ENCODE data around the gene ELAVL1. TPM values are rescaled to one million over a fixed set of nuclear protein-coding genes. Genes with fewer than 3 reads are reported as not detected.

ELAVL1 gene
- total and polyA plus RNA-seq, 12 donors, result 12.8 to 78.9 (median 44.6) TPM

- 93 to 96% (median 94%) methylated on average over 13 to 14 of the region's 14 CpGs for whole genome bisulfite sequencing, 4 donors
- TF ChIP-seq, protein P1, sequence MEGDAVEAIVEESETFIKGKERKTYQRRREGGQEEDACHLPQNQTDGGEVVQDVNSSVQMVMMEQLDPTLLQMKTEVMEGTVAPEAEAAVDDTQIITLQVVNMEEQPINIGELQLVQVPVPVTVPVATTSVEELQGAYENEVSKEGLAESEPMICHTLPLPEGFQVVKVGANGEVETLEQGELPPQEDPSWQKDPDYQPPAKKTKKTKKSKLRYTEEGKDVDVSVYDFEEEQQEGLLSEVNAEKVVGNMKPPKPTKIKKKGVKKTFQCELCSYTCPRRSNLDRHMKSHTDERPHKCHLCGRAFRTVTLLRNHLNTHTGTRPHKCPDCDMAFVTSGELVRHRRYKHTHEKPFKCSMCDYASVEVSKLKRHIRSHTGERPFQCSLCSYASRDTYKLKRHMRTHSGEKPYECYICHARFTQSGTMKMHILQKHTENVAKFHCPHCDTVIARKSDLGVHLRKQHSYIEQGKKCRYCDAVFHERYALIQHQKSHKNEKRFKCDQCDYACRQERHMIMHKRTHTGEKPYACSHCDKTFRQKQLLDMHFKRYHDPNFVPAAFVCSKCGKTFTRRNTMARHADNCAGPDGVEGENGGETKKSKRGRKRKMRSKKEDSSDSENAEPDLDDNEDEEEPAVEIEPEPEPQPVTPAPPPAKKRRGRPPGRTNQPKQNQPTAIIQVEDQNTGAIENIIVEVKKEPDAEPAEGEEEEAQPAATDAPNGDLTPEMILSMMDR (IDR thresholded peaks at IDR 0.05), result no peak
- TF ChIP-seq POLR2A (IDR thresholded peaks at IDR 0.05), result no peak
- Histone ChIP-seq H3K4me1 (replicated peaks in 1 of 2) (peaks cover 9 to 23% of the 10 kb centered on the region in 2 donors), H3K36me3 (replicated peaks in 1 of 2) (peaks cover 0 to 60% of the 10 kb centered on the region in 2 donors), H3K4me3 (no peak overlapping the region), H3K27me3 (no peaks in the 10 kb centered on the region), H3K27ac (no peak overlapping the region), H3K9me3 (replicated peaks in 1 of 3) (no peaks in the 10 kb centered on the region)
- no peak for DNase-seq
- intact Hi-C loops (cut with DNase I), result no loop called here
Measured at GRCh38 chr19:7983995-7984837, 21.2 kb downstream of the ELAVL1 start.

GRCh38 chr19:7983286-7983950 lies 22.0 kb downstream of the ELAVL1 start:
- H3K4me1 ChIP-seq (replicated peaks in 1 of 2), result peaks cover 9 to 23% of the 10 kb centered on the region in 2 donors
- peak overlapping the region in 1 of 5 donors; percentile 50 for H3K27ac ChIP-seq
- H3K9me3 ChIP-seq (replicated peaks in 1 of 3), result no peaks in the 10 kb centered on the region
- H3K4me3 ChIP-seq, result no peak overlapping the region
- peaks cover 0 to 60% of the 10 kb centered on the region in 2 donors for H3K36me3 ChIP-seq (replicated peaks in 1 of 2)
- 92 to 95% (median 92%) methylated on average over 7 to 18 of the region's 18 CpGs for WGBS, 4 donors
- H3K27me3 ChIP-seq, result no peaks in the 10 kb centered on the region
- TF ChIP-seq, protein P1 (IDR thresholded peaks at IDR 0.05), result no peak
- no peak for TF ChIP-seq POLR2A (IDR thresholded peaks at IDR 0.05)
- DNase-seq, result no peak
- intact Hi-C loops (cut with DNase I), result no loop called here

GRCh38 chr19:7982651-7983099 lies 22.8 kb downstream of the ELAVL1 start:
- intact Hi-C loops (cut with DNase I), result no loop called here
- Histone ChIP-seq H3K27ac (peak overlapping the region in 1 of 5 donors; percentile 50), H3K4me3 (no peak overlapping the region), H3K9me3 (replicated peaks in 1 of 3) (no peaks in the 10 kb centered on the region), H3K4me1 (replicated peaks in 1 of 2) (peaks cover 9 to 23% of the 10 kb centered on the region in 2 donors), H3K36me3 (replicated peaks in 1 of 2) (peaks cover 0 to 54% of the 10 kb centered on the region in 2 donors), H3K27me3 (no peaks in the 10 kb centered on the region)
- peak; percentile 45 to 83 (median 64) for DNase-seq
- 41 to 66% (median 46%) methylated on average over 20 to 21 of the region's 21 CpGs for WGBS, 4 donors
- no peak for TF ChIP-seq POLR2A (IDR thresholded peaks at IDR 0.05)
- TF ChIP-seq, protein P1 (IDR thresholded peaks at IDR 0.05), result no peak

DNA sequence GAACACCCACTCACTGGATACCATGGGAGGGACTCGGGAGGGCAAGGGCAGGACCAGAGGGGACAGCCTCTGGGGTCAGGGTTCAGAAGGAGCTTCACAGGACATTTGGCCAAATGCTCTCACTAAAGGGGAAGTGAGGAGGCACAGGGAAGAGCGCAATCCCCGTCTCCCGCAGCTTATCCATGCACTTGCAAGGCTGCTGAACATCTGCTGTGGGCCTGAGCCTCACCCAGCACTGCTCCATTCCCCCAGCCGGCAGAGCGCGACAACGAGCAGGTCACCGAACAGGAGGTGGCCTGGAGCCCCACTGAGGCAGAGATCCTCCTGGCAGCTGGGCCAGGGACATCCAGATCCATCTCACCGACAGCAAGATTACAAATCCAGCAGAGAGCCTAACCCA lies 23.3 kb downstream of the ELAVL1 start:
- Histone ChIP-seq H3K36me3 (replicated peaks in 1 of 2) (peaks cover 0 to 53% of the 10 kb centered on the region in 2 donors), H3K4me1 (replicated peaks in 1 of 2) (peaks cover 9 to 21% of the 10 kb centered on the region in 2 donors), H3K27me3 (no peaks in the 10 kb centered on the region), H3K9me3 (replicated peaks in 1 of 3) (no peaks in the 10 kb centered on the region), H3K4me3 (no peak overlapping the region), H3K27ac (peak overlapping the region in 2 of 5 donors; percentile 6 to 50)
- no peak for TF ChIP-seq POLR2A (IDR thresholded peaks at IDR 0.05)
- TF ChIP-seq, protein P1 (IDR thresholded peaks at IDR 0.05), result no peak
- no peak for DNase-seq
- 86 to 92% (median 90%) methylated on average over 5 to 10 of the region's 10 CpGs for WGBS, 4 donors
- intact Hi-C loops (cut with DNase I), result no loop called here

All from adrenal gland (tissue), 12 donors.